Nephron progenitor cell (in vitro differentiated cells): Measurements from ENCODE around the gene PREX1.
A peak's percentile ranks its signal among the peaks of the same experiment; 100 is the strongest.

Source experiments
- DNase-seq: peaks from one replicate; pipeline ENCODE4 v3.0.0; 2021
- H3K27ac Mint-ChIP-seq: 2 replicates; pipeline ENCODE4 v1.8.0; 2021; ENCODE audit warnings: mild to moderate bottlenecking, moderate library complexity, mixed read lengths
- H3K27me3 Mint-ChIP-seq: 2 replicates; pipeline ENCODE4 v1.8.0; 2021; ENCODE audit warnings: mild to moderate bottlenecking, low read depth, mixed read lengths; ENCODE audit not compliant: poor library complexity
- H3K36me3 Mint-ChIP-seq: 2 replicates; pipeline ENCODE4 v1.8.0; 2021; ENCODE audit warnings: low read depth, mixed read lengths
- H3K4me1 Mint-ChIP-seq: 2 replicates; pipeline ENCODE4 v1.8.0; 2021; ENCODE audit warnings: mixed read lengths
- H3K4me3 Mint-ChIP-seq: 2 replicates; pipeline ENCODE4 v1.8.0; 2021; ENCODE audit warnings: mild to moderate bottlenecking, moderate library complexity, mixed read lengths
- H3K9me3 Mint-ChIP-seq: 2 replicates; pipeline ENCODE4 v1.8.0; 2021; ENCODE audit warnings: mild to moderate bottlenecking, moderate library complexity, mixed read lengths
- CTCF ChIP-seq: fragments of 200-600 bp; sonication (generic); IDR thresholded peaks from 2 replicates; pipeline ENCODE4 v1.5.0; 2021; ENCODE audit warnings: antibody characterized with exemption

PREX1 gene

GRCh38 chr20:48669946-48670605, 157.7 kb downstream of the PREX1 start:
- no peak for TF ChIP-seq CTCF
- H3K27me3 Mint-ChIP-seq, result no peaks in the 10 kb centered on the region
- peak overlapping the region; percentile 88 for H3K27ac Mint-ChIP-seq
- H3K4me3 Mint-ChIP-seq, result no peak overlapping the region
- H3K4me1 Mint-ChIP-seq, result peaks cover 11% of the 10 kb centered on the region
- peaks cover 37% of the 10 kb centered on the region for H3K36me3 Mint-ChIP-seq
- DNase-seq, result no peak
- H3K9me3 Mint-ChIP-seq, result peaks cover 4% of the 10 kb centered on the region

- Mint-ChIP-seq H3K4me1 (peaks cover 11% of the 10 kb centered on the region), H3K9me3 (peaks cover 4% of the 10 kb centered on the region), H3K27me3 (no peaks in the 10 kb centered on the region), H3K27ac (no peak overlapping the region), H3K4me3 (no peak overlapping the region), H3K36me3 (peaks cover 45% of the 10 kb centered on the region)
- DNase-seq, result no peak
- no peak for TF ChIP-seq CTCF
Observed at GRCh38 chr20:48668451-48668946, 159.3 kb downstream of the PREX1 start.

GRCh38 chr20:48667889-48668413, 159.8 kb downstream of the PREX1 start:
- H3K27me3 Mint-ChIP-seq, result no peaks in the 10 kb centered on the region
- no peak for TF ChIP-seq CTCF
- peak overlapping the region; percentile 71 for H3K27ac Mint-ChIP-seq
- no peak overlapping the region for H3K4me3 Mint-ChIP-seq
- H3K9me3 Mint-ChIP-seq, result peaks cover 4% of the 10 kb centered on the region
- H3K36me3 Mint-ChIP-seq, result peaks cover 47% of the 10 kb centered on the region
- peaks cover 11% of the 10 kb centered on the region for H3K4me1 Mint-ChIP-seq
- no peak for DNase-seq

DNA sequence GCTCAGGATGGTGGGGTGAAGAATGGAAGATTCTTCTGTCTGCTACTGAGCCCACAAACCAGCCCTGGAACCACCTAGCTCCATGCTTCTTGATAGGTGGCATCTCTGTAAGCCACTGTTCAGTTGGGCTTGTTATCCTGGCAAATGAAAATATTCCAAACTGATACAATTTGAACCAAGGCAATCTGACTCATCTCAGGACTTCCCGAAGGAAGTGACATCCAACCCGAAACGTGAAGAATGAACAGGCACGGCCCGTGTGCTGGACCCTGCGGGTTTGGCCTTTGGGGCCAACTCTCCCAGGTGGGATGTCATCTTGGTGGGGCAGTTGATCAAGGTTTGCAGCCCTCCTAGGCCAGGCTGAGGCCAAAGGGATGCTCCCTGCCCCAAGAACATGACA, 160.3 kb downstream of the PREX1 start:
- TF ChIP-seq CTCF, result no peak
- H3K4me1 Mint-ChIP-seq, result peaks cover 11% of the 10 kb centered on the region
- H3K9me3 Mint-ChIP-seq, result peaks cover 4% of the 10 kb centered on the region
- no peak for DNase-seq
- H3K27ac Mint-ChIP-seq, result no peak overlapping the region
- H3K36me3 Mint-ChIP-seq, result peaks cover 49% of the 10 kb centered on the region
- H3K27me3 Mint-ChIP-seq, result no peaks in the 10 kb centered on the region
- H3K4me3 Mint-ChIP-seq, result no peak overlapping the region

DNA sequence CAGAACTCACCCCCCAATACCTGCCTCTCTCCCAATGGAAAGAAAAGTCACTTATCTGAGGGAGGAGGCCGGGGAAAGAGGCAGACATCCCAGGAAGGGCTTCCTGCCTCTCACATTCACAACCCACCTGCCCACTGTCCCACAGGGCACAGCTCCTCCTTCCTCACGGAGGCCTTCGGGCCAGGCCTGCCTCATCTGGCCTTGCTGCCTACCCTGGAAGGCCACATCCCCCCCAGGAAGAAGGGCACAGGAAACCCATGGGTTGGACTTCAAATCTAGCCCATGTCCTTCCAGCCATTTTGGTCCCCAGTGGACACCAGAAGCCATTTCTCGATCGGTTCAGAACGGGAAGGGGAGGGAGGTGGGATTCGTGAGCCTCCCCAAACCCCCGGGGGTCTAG, 162.0 kb downstream of the PREX1 start:
- Mint-ChIP-seq H3K27ac (no peak overlapping the region), H3K4me1 (peaks cover 11% of the 10 kb centered on the region), H3K27me3 (no peaks in the 10 kb centered on the region), H3K4me3 (no peak overlapping the region), H3K9me3 (peaks cover 5% of the 10 kb centered on the region), H3K36me3 (peaks cover 46% of the 10 kb centered on the region)
- no peak for TF ChIP-seq CTCF
- DNase-seq, result no peak

GRCh38 chr20:48662711-48663110, 165.1 kb downstream of the PREX1 start:
- Mint-ChIP-seq H3K9me3 (peaks cover 16% of the 10 kb centered on the region), H3K27me3 (no peaks in the 10 kb centered on the region), H3K27ac (peak overlapping the region; percentile 68), H3K36me3 (peaks cover 69% of the 10 kb centered on the region), H3K4me1 (no peaks in the 10 kb centered on the region), H3K4me3 (no peak overlapping the region)
- DNase-seq, result no peak
- no peak for TF ChIP-seq CTCF
